Epithelial cell of esophagus (primary cell): ENCODE results near the gene IL17RC.

Experiments
- DNase-seq: peaks from one replicate; pipeline ENCODE4 v3.0.0; 2010; ENCODE audit warnings: low read depth
- H3K4me3 ChIP-seq: 2 replicates; pipeline ENCODE4 v1.5.1; 2011; ENCODE audit warnings: mild to moderate bottlenecking, low read length, control low read depth
- CTCF ChIP-seq: IDR thresholded peaks from 2 replicates; pipeline ENCODE4 v1.5.1; 2011; ENCODE audit warnings: low read depth, mild to moderate bottlenecking, low read length, control low read depth, inconsistent platforms; ENCODE audit not compliant: insufficient read depth; ENCODE audit errors: missing control alignments

Gene IL17RC

GRCh38 chr3:9903238-9903624 is 13.7 kb upstream of the IL17RC start:
- H3K4me3 ChIP-seq, result peak overlapping the region; percentile 86
- TF ChIP-seq CTCF, result no peak
- DNase-seq, result peak; percentile 31

GRCh38 chr3:9903904-9904303 is 13.0 kb upstream of the IL17RC start:
- DNase-seq, result no peak
- no peak for TF ChIP-seq CTCF
- peak overlapping the region; percentile 86 for H3K4me3 ChIP-seq

- no peak for TF ChIP-seq CTCF
- DNase-seq, result no peak
- H3K4me3 ChIP-seq, result no peak overlapping the region
These were observed 10.4 kb upstream of the IL17RC start for GRCh38 chr3:9906480-9906879.

GRCh38 chr3:9908286-9908685 is 8.6 kb upstream of the IL17RC start:
- no peak for TF ChIP-seq CTCF
- H3K4me3 ChIP-seq, result no peak overlapping the region
- no peak for DNase-seq

- TF ChIP-seq CTCF, result no peak
- no peak for DNase-seq
- H3K4me3 ChIP-seq, result no peak overlapping the region
These were observed 7.5 kb upstream of the IL17RC start for GRCh38 chr3:9909221-9910013.

GRCh38 chr3:9911863-9912262 is 5.0 kb upstream of the IL17RC start:
- DNase-seq, result no peak
- H3K4me3 ChIP-seq, result no peak overlapping the region
- TF ChIP-seq CTCF, result no peak
